Esophagus squamous epithelium (tissue), 5 donors: ENCODE results near the gene CDY1B. TPM values are rescaled to one million over a fixed set of nuclear protein-coding genes. Genes with fewer than 3 reads are reported as not detected.
"Not testable (repeated sequence)": the region's sequence is repeated elsewhere in the genome, so short reads cannot be mapped to it uniquely, and the experiment has no call there.

Experiments
- DNase-seq: peaks from one replicate; lab custom pipeline; 2025; lab: John Stamatoyannopoulos, UW
- H3K27ac ChIP-seq, 4 donors: fragments of 200-600 bp; sonication (generic); one replicate each; pipeline ENCODE4 v1.5.1; 2016 to 2019; ENCODE audit warnings: mild to moderate bottlenecking in 1 of 4
- H3K27me3 ChIP-seq, 4 donors: fragments of 200-600 bp; sonication (generic); 1 replicate in 3 of 4; 2 replicates in 1 of 4; pipeline versions ENCODE4 v1.5.1 to v1.6.0; 2017 to 2021; ENCODE audit warnings: antibody characterized with exemption in 1 of 4
- H3K36me3 ChIP-seq, 3 donors: fragments of 200-600 bp; sonication (generic); one replicate each; pipeline ENCODE4 v1.5.1; 2016 to 2019
- H3K4me1 ChIP-seq, 3 donors: fragments of 200-600 bp; sonication (generic); one replicate each; pipeline ENCODE4 v1.5.1; 2017 to 2019
- H3K4me3 ChIP-seq, 4 donors: fragments of 200-600 bp; sonication (generic); 1 replicate in 3 of 4; 2 replicates in 1 of 4; pipeline ENCODE4 v1.5.1; 2016 to 2019; ENCODE audit warnings: mild to moderate bottlenecking in 2 of 4, moderate library complexity in 1 of 4
- H3K9me3 ChIP-seq, 3 donors: fragments of 200-600 bp; sonication (generic); one replicate each; pipeline ENCODE4 v1.5.1; 2016 to 2019
- WGBS, 2 donors: methylation state at CpG; one replicate each; pipeline ENCODE4 v1.1.5; 2018; 5-methylcytosine and 5-hydroxymethylcytosine counted together
- intact Hi-C: fragments of 100-400 bp; cut with DNase I; formaldehyde crosslinking; loops from one replicate; pipeline ENCODE4 v1.15.0; 2022
- total RNA-seq, 4 donors: library from RNA; depleted of rRNA; stranded (reverse); fragments of >200 nt; gene quantifications; one replicate each; pipeline ENCODE4 v1.1.0, GENCODE V29; 2016
- donor health status: DM: yes; HTN: yes; CAD: no.

The CDY1B gene, protein sequence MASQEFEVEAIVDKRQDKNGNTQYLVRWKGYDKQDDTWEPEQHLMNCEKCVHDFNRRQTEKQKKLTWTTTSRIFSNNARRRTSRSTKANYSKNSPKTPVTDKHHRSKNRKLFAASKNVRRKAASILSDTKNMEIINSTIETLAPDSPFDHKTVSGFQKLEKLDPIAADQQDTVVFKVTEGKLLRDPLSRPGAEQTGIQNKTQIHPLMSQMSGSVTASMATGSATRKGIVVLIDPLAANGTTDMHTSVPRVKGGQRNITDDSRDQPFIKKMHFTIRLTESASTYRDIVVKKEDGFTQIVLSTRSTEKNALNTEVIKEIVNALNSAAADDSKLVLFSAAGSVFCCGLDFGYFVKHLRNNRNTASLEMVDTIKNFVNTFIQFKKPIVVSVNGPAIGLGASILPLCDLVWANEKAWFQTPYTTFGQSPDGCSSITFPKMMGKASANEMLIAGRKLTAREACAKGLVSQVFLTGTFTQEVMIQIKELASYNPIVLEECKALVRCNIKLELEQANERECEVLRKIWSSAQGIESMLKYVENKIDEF
- total RNA-seq = not detected

DNA sequence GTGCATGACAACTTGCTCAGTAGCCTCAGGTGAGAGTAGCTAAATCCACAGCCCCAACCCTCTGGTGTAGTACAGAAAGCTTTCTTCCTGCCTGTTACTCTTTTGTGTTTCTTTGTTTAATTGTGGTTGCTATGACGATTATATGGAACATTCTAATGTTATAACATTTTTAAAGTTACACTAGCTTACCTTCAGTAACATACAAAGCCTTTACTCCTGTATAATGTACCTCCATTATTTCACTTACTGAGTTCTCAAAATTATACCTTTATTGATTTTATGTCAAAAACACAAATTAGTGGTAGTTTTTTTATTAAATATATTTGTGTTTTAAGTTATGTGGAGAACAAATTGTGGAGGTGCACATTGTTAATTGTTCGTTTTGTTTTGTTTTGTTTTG is at the start of gene CDY1B:
CDY1B (minus strand) TSS at position 101 of the 400 bp plus-strand sequence. CDS start 331 bp downstream, outside the sequence.
- H3K27ac ChIP-seq, H3K9me3 ChIP-seq, H3K4me1 ChIP-seq, intact Hi-C loops, H3K27me3 ChIP-seq, H3K4me3 ChIP-seq, H3K36me3 ChIP-seq, DNase-seq: not testable (repeated sequence)
- no CpG with 5 or more reads among the region's 2 CpGs for WGBS, 2 donors

DNA sequence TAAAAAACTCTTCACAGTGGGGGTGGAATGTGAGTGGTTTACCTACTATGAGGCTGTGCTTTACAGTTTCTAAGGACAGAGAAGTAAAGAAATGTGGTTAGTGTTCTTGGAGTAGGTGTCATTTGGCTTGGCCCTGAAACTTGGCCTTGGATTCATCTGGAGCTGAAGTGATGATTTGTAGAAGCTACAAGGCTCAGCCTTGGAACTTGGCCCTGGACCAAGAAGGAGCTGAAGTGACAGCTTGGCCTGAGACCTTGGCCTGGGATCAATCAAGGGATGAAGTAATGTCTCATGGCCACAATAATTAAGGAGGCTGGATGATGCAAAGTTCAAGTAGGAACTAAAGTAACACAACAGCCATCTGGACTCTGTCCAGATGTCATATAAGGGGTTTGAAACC is 1.7 kb upstream of the CDY1B start:
- H3K27me3 ChIP-seq, H3K27ac ChIP-seq, DNase-seq: not testable (repeated sequence)

DNA sequence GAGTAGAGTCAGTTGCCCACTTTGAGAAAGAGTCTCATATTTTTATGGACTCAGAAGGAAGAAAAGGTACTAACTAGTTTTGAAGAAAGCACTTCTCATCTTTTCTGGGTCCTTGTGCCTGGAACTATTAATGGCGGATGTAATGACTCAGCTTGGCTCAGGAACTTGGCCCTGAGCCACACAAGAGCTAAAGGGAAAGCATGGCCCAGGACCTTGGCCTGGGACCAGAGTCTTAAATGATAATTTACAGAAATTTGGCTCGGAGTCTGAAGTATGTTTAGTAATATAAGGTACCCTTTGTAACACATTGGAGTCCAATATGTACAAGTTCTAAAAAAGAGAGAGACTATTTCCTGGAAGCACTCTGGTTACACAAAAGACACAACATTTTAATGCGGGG is 4.6 kb downstream of the CDY1B start:
- H3K27ac ChIP-seq, H3K9me3 ChIP-seq, H3K4me1 ChIP-seq, H3K27me3 ChIP-seq, H3K36me3 ChIP-seq, DNase-seq, intact Hi-C loops, H3K4me3 ChIP-seq: not testable (repeated sequence)
- no CpG with 5 or more reads among the region's 3 CpGs for WGBS, 2 donors

More for the DNA sequence above, 1.7 kb upstream of the CDY1B start:
- H3K4me1 ChIP-seq, intact Hi-C loops, H3K4me3 ChIP-seq, H3K36me3 ChIP-seq, H3K9me3 ChIP-seq: not testable (repeated sequence)

DNA sequence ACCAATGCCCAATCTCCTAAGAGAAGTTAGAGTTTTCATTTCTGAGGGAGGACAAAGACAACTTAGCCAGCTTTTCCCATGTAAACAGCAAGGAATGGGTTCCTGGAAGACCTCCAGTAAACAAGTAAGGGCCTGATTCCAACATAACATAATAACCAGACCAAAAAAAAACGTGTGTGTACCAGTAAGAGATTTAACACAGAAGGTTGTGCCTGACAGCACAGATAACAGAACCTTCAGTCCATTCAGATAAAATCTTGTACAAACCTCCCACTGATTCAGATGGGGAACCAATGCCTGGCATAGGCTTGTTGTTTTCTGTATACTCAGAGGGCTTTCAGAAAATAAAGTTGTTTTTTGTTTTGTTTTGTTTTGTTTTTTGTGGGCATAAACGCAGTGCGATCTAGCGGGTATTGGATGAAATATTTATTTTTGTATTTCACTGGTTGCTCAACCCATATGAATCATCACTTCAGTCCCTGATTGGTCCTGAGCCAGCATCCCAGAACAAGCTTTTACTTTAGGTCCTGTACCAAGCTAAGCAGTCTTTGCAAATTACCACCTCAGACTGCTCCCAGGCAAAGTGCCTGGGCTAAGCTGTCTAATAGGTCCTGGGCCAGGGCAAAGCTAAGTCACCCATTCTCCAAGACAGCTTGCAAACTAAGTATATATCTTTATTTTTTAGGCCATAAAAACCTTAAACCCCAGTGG is 8.7 kb downstream of the CDY1B start:
- H3K4me3 ChIP-seq, H3K36me3 ChIP-seq, H3K4me1 ChIP-seq, H3K27me3 ChIP-seq, H3K27ac ChIP-seq, DNase-seq, intact Hi-C loops, H3K9me3 ChIP-seq: not testable (repeated sequence)
- no CpG with 5 or more reads among the region's 4 CpGs for WGBS, 2 donors

DNA sequence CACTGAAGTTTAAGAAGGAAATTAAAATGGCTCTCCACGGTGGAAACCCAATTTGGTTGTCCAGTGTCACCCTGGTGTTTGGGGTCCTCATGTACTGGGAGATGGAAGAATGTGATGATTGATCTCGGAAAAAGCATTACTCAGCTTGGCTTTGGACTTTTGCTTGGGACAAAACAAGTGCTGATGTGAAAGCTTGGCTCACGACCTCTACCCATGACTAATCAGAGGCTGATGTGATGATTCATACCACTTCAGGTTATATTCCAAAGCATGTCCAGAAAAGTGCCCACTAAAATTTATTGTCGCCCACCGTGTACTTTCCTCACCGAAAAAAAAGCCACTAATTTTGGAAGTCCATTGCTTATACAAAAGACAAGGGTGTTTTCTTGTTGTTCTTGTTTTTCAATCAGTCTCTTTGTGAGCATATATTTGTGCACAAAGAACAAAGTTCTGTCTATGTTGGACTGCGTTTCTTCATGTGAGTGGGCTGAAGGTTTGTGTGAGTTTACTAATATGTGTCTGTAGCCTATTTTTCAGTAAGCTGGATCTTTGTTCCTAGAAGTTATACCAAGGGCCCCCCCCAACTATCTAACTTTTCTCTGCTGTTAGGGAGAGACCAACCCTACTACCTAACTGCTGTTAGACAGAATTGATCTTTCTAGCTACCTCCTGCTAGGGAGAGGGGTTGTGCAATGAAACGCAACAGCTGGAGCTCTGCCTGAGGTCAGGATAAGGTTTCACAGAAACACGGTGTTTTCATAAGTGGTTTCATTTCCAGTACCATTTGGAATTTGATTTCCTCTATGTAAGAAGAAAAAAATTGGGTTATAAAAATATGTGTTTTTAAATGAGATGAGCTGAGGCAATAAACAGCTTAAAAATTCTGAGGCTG is 21.4 kb downstream of the CDY1B start:
- DNase-seq, H3K36me3 ChIP-seq, H3K27me3 ChIP-seq, H3K4me1 ChIP-seq, intact Hi-C loops, H3K4me3 ChIP-seq, H3K27ac ChIP-seq, H3K9me3 ChIP-seq: not testable (repeated sequence)
- no CpG with 5 or more reads among the region's 9 CpGs for WGBS, 2 donors
